ENCODE results near the gene PIP4K2C.

DNA sequence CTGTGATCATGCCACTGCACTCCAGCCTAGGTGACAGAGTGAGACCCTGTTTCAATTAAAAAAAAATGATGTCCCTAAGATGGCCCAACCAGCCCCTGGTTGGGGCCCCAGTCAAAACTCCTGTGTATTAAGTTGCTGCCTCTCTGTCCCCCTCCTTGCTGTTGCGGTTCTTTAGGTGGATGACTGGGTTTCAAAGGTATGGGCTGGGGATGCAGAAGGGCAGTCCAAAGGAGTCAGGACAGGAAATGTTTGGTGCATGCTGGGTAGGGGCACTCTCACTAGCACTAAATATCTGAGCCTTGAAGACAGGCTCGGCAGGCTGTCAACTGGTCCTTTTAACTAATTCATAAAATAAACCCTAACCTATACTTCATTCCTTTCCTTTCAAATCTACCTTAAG is 12.0 kb upstream of the PIP4K2C start:
- TF ChIP-seq EZH2phosphoT487 (IDR thresholded peaks at IDR 0.05; ENCODE audit: borderline replicate concordance, low read length): no peak
- TF ChIP-seq, protein P1, sequence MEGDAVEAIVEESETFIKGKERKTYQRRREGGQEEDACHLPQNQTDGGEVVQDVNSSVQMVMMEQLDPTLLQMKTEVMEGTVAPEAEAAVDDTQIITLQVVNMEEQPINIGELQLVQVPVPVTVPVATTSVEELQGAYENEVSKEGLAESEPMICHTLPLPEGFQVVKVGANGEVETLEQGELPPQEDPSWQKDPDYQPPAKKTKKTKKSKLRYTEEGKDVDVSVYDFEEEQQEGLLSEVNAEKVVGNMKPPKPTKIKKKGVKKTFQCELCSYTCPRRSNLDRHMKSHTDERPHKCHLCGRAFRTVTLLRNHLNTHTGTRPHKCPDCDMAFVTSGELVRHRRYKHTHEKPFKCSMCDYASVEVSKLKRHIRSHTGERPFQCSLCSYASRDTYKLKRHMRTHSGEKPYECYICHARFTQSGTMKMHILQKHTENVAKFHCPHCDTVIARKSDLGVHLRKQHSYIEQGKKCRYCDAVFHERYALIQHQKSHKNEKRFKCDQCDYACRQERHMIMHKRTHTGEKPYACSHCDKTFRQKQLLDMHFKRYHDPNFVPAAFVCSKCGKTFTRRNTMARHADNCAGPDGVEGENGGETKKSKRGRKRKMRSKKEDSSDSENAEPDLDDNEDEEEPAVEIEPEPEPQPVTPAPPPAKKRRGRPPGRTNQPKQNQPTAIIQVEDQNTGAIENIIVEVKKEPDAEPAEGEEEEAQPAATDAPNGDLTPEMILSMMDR (conservative IDR thresholded peaks at IDR 0.05; ENCODE audit: low read depth, low read length): no peak

Measured in PC-3 (cell line).